Measurements from ENCODE around the gene SLC25A47. TPM values are rescaled to one million over a fixed set of nuclear protein-coding genes. Genes with fewer than 3 reads are reported as not detected.

The SLC25A47 gene
- total and polyA plus RNA-seq, 3 donors from 2014 or later: 0.37 to 0.87 (median 0.78) TPM

- H3K9me3 ChIP-seq: no peaks in the 10 kb centered on the region
- H3K4me1 ChIP-seq: no peaks in the 10 kb centered on the region
- no peak overlapping the region for H3K27ac ChIP-seq
- intact Hi-C loops (cut with DNase I; ENCODE audit: low total_unique reads): no loop called here
- DNase-seq: no peak
- H3K4me3 ChIP-seq: no peak overlapping the region
- H3K36me3 ChIP-seq (ENCODE audit: low read depth, missing control alignments): no peaks in the 10 kb centered on the region
- WGBS, 2 donors: 95 to 96% methylated on average over 11 of the region's 11 CpGs
- no peak for TF ChIP-seq POLR2A (IDR thresholded peaks at IDR 0.05)
- TF ChIP-seq CTCF (IDR thresholded peaks at IDR 0.05): no peak
- no peaks in the 10 kb centered on the region for H3K27me3 ChIP-seq
These were observed 27.3 kb downstream of the SLC25A47 start for GRCh38 chr14:100350276-100350926.

- WGBS, 2 donors: 83 to 86% methylated on average over 5 of the region's 5 CpGs
- no peaks in the 10 kb centered on the region for H3K4me1 ChIP-seq
- H3K36me3 ChIP-seq (ENCODE audit: low read depth, missing control alignments): no peaks in the 10 kb centered on the region
- no peak for DNase-seq
- H3K9me3 ChIP-seq: no peaks in the 10 kb centered on the region
- intact Hi-C loops (cut with DNase I; ENCODE audit: low total_unique reads): no loop called here
- H3K27me3 ChIP-seq: no peaks in the 10 kb centered on the region
- no peak overlapping the region for H3K27ac ChIP-seq
- no peak overlapping the region for H3K4me3 ChIP-seq
- no peak for TF ChIP-seq POLR2A (IDR thresholded peaks at IDR 0.05)
- no peak for TF ChIP-seq CTCF (IDR thresholded peaks at IDR 0.05)
These were observed 27.8 kb downstream of the SLC25A47 start for GRCh38 chr14:100350986-100351385.

- 94 to 95% methylated on average over 2 of the region's 2 CpGs for WGBS, 2 donors
- Histone ChIP-seq H3K4me1 (no peaks in the 10 kb centered on the region), H3K27ac (no peak overlapping the region), H3K27me3 (no peaks in the 10 kb centered on the region), H3K9me3 (no peaks in the 10 kb centered on the region), H3K4me3 (no peak overlapping the region), H3K36me3 (ENCODE audit: low read depth, missing control alignments) (no peaks in the 10 kb centered on the region)
- intact Hi-C loops (cut with DNase I; ENCODE audit: low total_unique reads): no loop called here
- TF ChIP-seq CTCF (IDR thresholded peaks at IDR 0.05) (no peak), POLR2A (IDR thresholded peaks at IDR 0.05) (no peak)
- DNase-seq: no peak
These were observed 35.3 kb downstream of the SLC25A47 start for GRCh38 chr14:100358396-100358795.

- Histone ChIP-seq H3K4me3 (no peak overlapping the region), H3K27ac (no peak overlapping the region), H3K9me3 (no peaks in the 10 kb centered on the region), H3K36me3 (ENCODE audit: low read depth, missing control alignments) (no peaks in the 10 kb centered on the region), H3K4me1 (no peaks in the 10 kb centered on the region), H3K27me3 (no peaks in the 10 kb centered on the region)
- intact Hi-C loops (cut with DNase I; ENCODE audit: low total_unique reads): no loop called here
- TF ChIP-seq CTCF (IDR thresholded peaks at IDR 0.05) (no peak), POLR2A (IDR thresholded peaks at IDR 0.05) (no peak)
- WGBS, 2 donors: 95 to 96% methylated on average over 2 of the region's 2 CpGs
- no peak for DNase-seq
These were observed 36.0 kb downstream of the SLC25A47 start for GRCh38 chr14:100359111-100359510.

- Histone ChIP-seq H3K4me1 (no peaks in the 10 kb centered on the region), H3K27me3 (no peaks in the 10 kb centered on the region), H3K36me3 (ENCODE audit: low read depth, missing control alignments) (no peaks in the 10 kb centered on the region), H3K9me3 (no peaks in the 10 kb centered on the region), H3K4me3 (no peak overlapping the region), H3K27ac (no peak overlapping the region)
- DNase-seq: no peak
- no peak for TF ChIP-seq CTCF (IDR thresholded peaks at IDR 0.05)
- no peak for TF ChIP-seq POLR2A (IDR thresholded peaks at IDR 0.05)
- intact Hi-C loops (cut with DNase I; ENCODE audit: low total_unique reads): no loop called here
- WGBS, 2 donors: 90 to 95% methylated on average over 4 of the region's 4 CpGs
These were observed 36.7 kb downstream of the SLC25A47 start for GRCh38 chr14:100359881-100360280.
